Vagina (tissue), 2 donors: ENCODE measurements around the gene RALGAPA1.

ENCODE experiments used
- CTCF ChIP-seq, 3 experiments: fragments of 450-650 bp in 2 of 3; fragments of 200-600 bp in 1 of 3; sonication (generic) in 1 of 3; IDR thresholded peaks; one replicate each; pipeline ENCODE4 v1.5.1; 2017 to 2019; ENCODE audit warnings: antibody characterized with exemption in 3 of 3, mild to moderate bottlenecking in 2 of 3, moderate library complexity in 2 of 3
- POLR2A ChIP-seq, 2 donors: fragments of 450-650 bp; IDR thresholded peaks; one replicate each; pipeline ENCODE4 v1.6.1; 2017; ENCODE audit warnings: antibody characterized with exemption in 2 of 2, mild to moderate bottlenecking in 2 of 2, moderate library complexity in 2 of 2

- TF ChIP-seq CTCF (IDR thresholded peaks at IDR 0.05) (no peak), POLR2A (IDR thresholded peaks at IDR 0.05) (no peak)
Observed at GRCh38 chr14:35725930-35726329, 83.2 kb downstream of the RALGAPA1 start.
